Breast epithelium (tissue), 3 donors: Measurements from ENCODE around the gene P4HA1.

Source experiments
- CTCF ChIP-seq, 3 donors: fragments of 450-650 bp; IDR thresholded peaks; one replicate each; pipeline ENCODE4 v1.5.1; 2016 to 2017; ENCODE audit warnings: antibody characterized with exemption in 3 of 3, mild to moderate bottlenecking in 3 of 3, moderate library complexity in 3 of 3
- POLR2AphosphoS5 ChIP-seq, 3 donors: sonication (generic); formaldehyde crosslinking; IDR thresholded peaks; one replicate each; pipeline ENCODE4 v1.6.1; 2017; ENCODE audit warnings: antibody characterized with exemption in 3 of 3

DNA sequence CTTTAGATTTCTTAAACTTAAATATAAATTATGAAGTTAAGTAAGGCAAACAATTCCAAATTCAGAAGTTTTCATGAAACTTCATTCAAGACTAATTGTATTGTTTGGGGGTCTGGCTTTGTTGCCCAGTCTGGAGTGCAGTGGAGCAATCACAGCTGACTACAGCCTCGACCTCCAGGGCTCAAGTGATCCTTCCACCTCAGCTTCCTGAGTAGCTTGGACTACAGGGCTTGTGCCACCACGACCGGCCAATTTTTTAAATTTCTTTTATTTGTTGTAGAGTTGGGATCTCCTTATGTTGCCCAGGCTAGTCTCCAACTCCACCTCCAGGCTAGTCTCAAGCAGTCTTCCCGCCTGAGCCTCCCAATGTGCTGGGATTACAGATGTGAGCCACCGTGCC, 12.5 kb downstream of the P4HA1 start:
- TF ChIP-seq POLR2AphosphoS5 (IDR thresholded peaks at IDR 0.05) (no peak), CTCF (IDR thresholded peaks at IDR 0.05) (no peak)
